HG03442 (cell line): ENCODE data around the gene METRN.
"Not testable (repeated sequence)": the region's sequence is repeated elsewhere in the genome, so short reads cannot be mapped to it uniquely, and the experiment has no call there.

ENCODE experiments used
- ATAC-seq: cut with Tn5 transposase; IDR thresholded peaks from one replicate; pipeline ENCODE4 v1.9.1; 2021; ENCODE audit warnings: mild to moderate bottlenecking, moderate library complexity; ENCODE audit not compliant: unreplicated experiment

Gene METRN

GRCh38 chr16:751152-752006 lies 36.5 kb downstream of the METRN start:
- ATAC-seq = no peak

GRCh38 chr16:752007-752312 lies 37.0 kb downstream of the METRN start:
- no peak for ATAC-seq

GRCh38 chr16:754121-754607 lies 39.2 kb downstream of the METRN start:
- ATAC-seq = not testable (repeated sequence)

GRCh38 chr16:754656-755055 lies 39.7 kb downstream of the METRN start:
- no peak for ATAC-seq

GRCh38 chr16:756428-756827 lies 41.5 kb downstream of the METRN start:
- no peak for ATAC-seq

GRCh38 chr16:759110-759910 lies 44.4 kb downstream of the METRN start:
- no peak for ATAC-seq

- no peak for ATAC-seq
Observed at GRCh38 chr16:760065-760464, 45.1 kb downstream of the METRN start.

- no peak for ATAC-seq
Observed at GRCh38 chr16:760545-761343, 45.8 kb downstream of the METRN start, which contains the start of gene MSLN. Gene MSLN, plus strand, starts transcription at chr16:760734. Its CDS starts 1,947 bp downstream, at chr16:762681.

GRCh38 chr16:761625-762513 lies 47.0 kb downstream of the METRN start:
- ATAC-seq = no peak

GRCh38 chr16:762595-763268 lies 47.8 kb downstream of the METRN start:
- no peak for ATAC-seq

GRCh38 chr16:763369-764183 lies 48.7 kb downstream of the METRN start:
- no peak for ATAC-seq

GRCh38 chr16:764184-764750 lies 49.3 kb downstream of the METRN start:
- ATAC-seq = no peak

- no peak for ATAC-seq
Observed at GRCh38 chr16:764848-765487, 50.0 kb downstream of the METRN start.

GRCh38 chr16:765488-765865 lies 50.6 kb downstream of the METRN start:
- ATAC-seq = no peak

GRCh38 chr16:766008-766819 lies 51.3 kb downstream of the METRN start:
- ATAC-seq = no peak

- ATAC-seq = no peak
Observed at GRCh38 chr16:766820-767640, 52.1 kb downstream of the METRN start.
